Stimulated activated CD8-positive, alpha-beta memory T cell treated with anti-CD3 and anti-CD28 coated beads, Interleukin-15, amount 100 ng/mL, for 48 hours (primary cell): ENCODE results near the gene BICRAL.
A peak's percentile ranks its signal among the peaks of the same experiment; 100 is the strongest.
"Not testable (repeated sequence)": the region's sequence is repeated elsewhere in the genome, so short reads cannot be mapped to it uniquely, and the experiment has no call there.

Experiments
- DNase-seq, 2 donors: peaks; one replicate each; pipeline ENCODE4 v3.0.0-alpha.2; 2020; ENCODE audit warnings: low read depth in 2 of 2

The BICRAL gene

GRCh38 chr6:42891199-42891722 is 109.4 kb downstream of the BICRAL start:
- no peak for DNase-seq

GRCh38 chr6:42894041-42894828 is 112.4 kb downstream of the BICRAL start:
- not testable (repeated sequence) for DNase-seq

GRCh38 chr6:42896178-42896719 is 114.4 kb downstream of the BICRAL start:
- DNase-seq, result no peak

GRCh38 chr6:42898891-42899361 is 117.1 kb downstream of the BICRAL start:
- DNase-seq, result peak; percentile 25 to 49

GRCh38 chr6:42899871-42900270 is 118.0 kb downstream of the BICRAL start:
- no peak for DNase-seq

- peak; percentile 38 to 47 for DNase-seq
Measured at GRCh38 chr6:42901538-42901957, 119.7 kb downstream of the BICRAL start.

- not testable (repeated sequence) for DNase-seq
Measured at GRCh38 chr6:42902429-42903263, 120.8 kb downstream of the BICRAL start.

GRCh38 chr6:42904467-42904866 is 122.6 kb downstream of the BICRAL start:
- no peak for DNase-seq

GRCh38 chr6:42907336-42907735 is 125.5 kb downstream of the BICRAL start:
- no peak for DNase-seq

GRCh38 chr6:42909835-42910234 is 128.0 kb downstream of the BICRAL start:
- no peak for DNase-seq

GRCh38 chr6:42911171-42912021 is 129.5 kb downstream of the BICRAL start:
- DNase-seq, result no peak

- DNase-seq, result no peak
Measured at GRCh38 chr6:42914546-42914945, 132.7 kb downstream of the BICRAL start.

- no peak for DNase-seq
Measured at GRCh38 chr6:42915732-42916131, 133.9 kb downstream of the BICRAL start, which contains the start of gene PTCRA. Gene PTCRA, plus strand, starts transcription at chr6:42916053. Its CDS starts 17 bp downstream, at chr6:42916070.

- DNase-seq, result no peak
Measured at GRCh38 chr6:42916288-42916687, 134.4 kb downstream of the BICRAL start.
